Measurements from ENCODE around the gene PAIP2B. TPM values are rescaled to one million over a fixed set of nuclear protein-coding genes. Genes with fewer than 3 reads are reported as not detected.

PAIP2B gene
- total RNA-seq, 1 experiment from 2014 or later: 4.0 TPM

DNA sequence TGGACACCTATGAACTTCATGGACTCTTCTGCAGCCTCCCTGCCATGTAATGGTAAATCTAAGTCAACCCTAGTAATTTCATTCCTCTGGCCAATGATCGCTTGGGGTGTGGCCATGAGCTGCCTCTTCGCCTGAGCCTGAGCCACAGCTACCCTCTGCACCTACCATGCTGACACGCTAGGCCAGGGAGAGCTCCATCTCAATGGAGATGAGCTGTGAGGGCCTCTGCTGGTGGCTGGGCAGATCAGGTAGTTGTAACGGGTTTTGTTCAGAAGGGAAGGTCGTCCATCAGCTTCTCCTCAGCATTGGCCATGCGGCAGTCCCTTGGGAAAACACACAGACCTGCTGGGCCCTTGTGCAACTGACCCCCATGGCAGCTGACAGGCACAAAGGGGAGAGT lies 72.1 kb downstream of the PAIP2B start:
- no TSS peak for BruUV-seq (replicated peaks)
- intact Hi-C loops (cut with micrococcal nuclease): no loop called here
- no peaks in the 10 kb centered on the region for H3K9me3 ChIP-seq (ENCODE audit: low read length)
- H3K4me2 ChIP-seq (ENCODE audit: low read length): no peak overlapping the region
- H3K27ac ChIP-seq (ENCODE audit: low read length): no peak overlapping the region
- H3K9ac ChIP-seq (ENCODE audit: low read length): no peak overlapping the region
- H3F3A ChIP-seq (ENCODE audit: low read length, unreplicated experiment): no peaks in the 10 kb centered on the region
- H4K20me1 ChIP-seq (ENCODE audit: low read length): no peaks in the 10 kb centered on the region
- TF ChIP-seq EZH2 (IDR thresholded peaks at IDR 0.05; ENCODE audit: low read length, unreplicated experiment): no peak
- no peak for TF ChIP-seq EZH2phosphoT487 (IDR thresholded peaks at IDR 0.05; ENCODE audit: borderline replicate concordance, low read length)
- TF ChIP-seq, protein P1, sequence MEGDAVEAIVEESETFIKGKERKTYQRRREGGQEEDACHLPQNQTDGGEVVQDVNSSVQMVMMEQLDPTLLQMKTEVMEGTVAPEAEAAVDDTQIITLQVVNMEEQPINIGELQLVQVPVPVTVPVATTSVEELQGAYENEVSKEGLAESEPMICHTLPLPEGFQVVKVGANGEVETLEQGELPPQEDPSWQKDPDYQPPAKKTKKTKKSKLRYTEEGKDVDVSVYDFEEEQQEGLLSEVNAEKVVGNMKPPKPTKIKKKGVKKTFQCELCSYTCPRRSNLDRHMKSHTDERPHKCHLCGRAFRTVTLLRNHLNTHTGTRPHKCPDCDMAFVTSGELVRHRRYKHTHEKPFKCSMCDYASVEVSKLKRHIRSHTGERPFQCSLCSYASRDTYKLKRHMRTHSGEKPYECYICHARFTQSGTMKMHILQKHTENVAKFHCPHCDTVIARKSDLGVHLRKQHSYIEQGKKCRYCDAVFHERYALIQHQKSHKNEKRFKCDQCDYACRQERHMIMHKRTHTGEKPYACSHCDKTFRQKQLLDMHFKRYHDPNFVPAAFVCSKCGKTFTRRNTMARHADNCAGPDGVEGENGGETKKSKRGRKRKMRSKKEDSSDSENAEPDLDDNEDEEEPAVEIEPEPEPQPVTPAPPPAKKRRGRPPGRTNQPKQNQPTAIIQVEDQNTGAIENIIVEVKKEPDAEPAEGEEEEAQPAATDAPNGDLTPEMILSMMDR (conservative IDR thresholded peaks at IDR 0.05; ENCODE audit: low read depth, low read length): peak; percentile 59
- peaks cover 12% of the 10 kb centered on the region for H3K4me1 ChIP-seq (ENCODE audit: insufficient read depth, low read length)
- DNase-seq (peak; percentile 60), ATAC-seq (peak; percentile 48)
- no peaks in the 10 kb centered on the region for H3K9me2 ChIP-seq (replicated peaks; ENCODE audit: low read length)
- no peaks in the 10 kb centered on the region for H3K27me3 ChIP-seq (ENCODE audit: low read length)
- POLR2A ChIA-PET (ENCODE audit: unreplicated experiment): no interaction called here
- H2AFZ ChIP-seq (ENCODE audit: low read length): no peak overlapping the region
- H3K79me2 ChIP-seq (ENCODE audit: low read length): no peaks in the 10 kb centered on the region
- CTCF ChIA-PET: interaction anchor here (1.3 kb wide), 1 partner anchor 54 kb away, joined by 7 read pairs; no protein-coding TSS in a partner anchor
- no peak overlapping the region for H3K4me3 ChIP-seq (ENCODE audit: low read length)
- H3K36me3 ChIP-seq (ENCODE audit: low read depth, low read length): peaks cover 6% of the 10 kb centered on the region; the same call in 1 of the 2 replicates

DNA sequence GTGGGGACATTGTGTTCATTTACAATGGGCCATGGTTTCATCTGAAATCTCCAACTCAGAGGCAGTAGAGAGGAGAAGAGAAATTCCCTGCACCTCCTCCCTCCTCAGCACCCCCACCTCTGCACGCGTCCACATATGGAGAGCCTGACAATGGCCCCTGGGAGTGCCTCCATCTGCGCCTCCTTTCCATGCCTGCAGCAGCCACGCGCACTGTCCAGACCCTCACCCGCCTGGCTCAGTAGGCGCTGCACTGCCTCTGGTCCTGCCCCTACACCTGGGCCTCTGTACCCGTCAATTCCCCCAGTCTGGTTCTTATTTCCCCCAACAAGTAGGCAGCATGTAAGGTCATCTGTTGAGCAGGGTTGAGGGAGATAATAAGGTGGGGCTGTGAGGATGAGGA lies 72.6 kb downstream of the PAIP2B start:
- Histone ChIP-seq H3K79me2 (ENCODE audit: low read length) (no peaks in the 10 kb centered on the region), H3K27me3 (ENCODE audit: low read length) (no peaks in the 10 kb centered on the region), H3K36me3 (ENCODE audit: low read depth, low read length) (peaks cover 10% of the 10 kb centered on the region), H3K9me2 (replicated peaks; ENCODE audit: low read length) (no peaks in the 10 kb centered on the region), H3K27ac (ENCODE audit: low read length) (no peak overlapping the region), H3F3A (ENCODE audit: low read length, unreplicated experiment) (no peaks in the 10 kb centered on the region), H3K4me1 (ENCODE audit: insufficient read depth, low read length) (peaks cover 12% of the 10 kb centered on the region), H3K9ac (ENCODE audit: low read length) (no peak overlapping the region), H4K20me1 (ENCODE audit: low read length) (no peaks in the 10 kb centered on the region; the same call in 1 of the 2 replicates), H3K9me3 (ENCODE audit: low read length) (no peaks in the 10 kb centered on the region), H3K4me3 (ENCODE audit: low read length) (no peak overlapping the region), H3K4me2 (ENCODE audit: low read length) (no peak overlapping the region), H2AFZ (ENCODE audit: low read length) (no peak overlapping the region)
- intact Hi-C loops (cut with micrococcal nuclease): no loop called here
- ATAC-seq: no peak
- TF ChIP-seq EZH2phosphoT487 (IDR thresholded peaks at IDR 0.05; ENCODE audit: borderline replicate concordance, low read length): no peak
- TF ChIP-seq, protein P1 (conservative IDR thresholded peaks at IDR 0.05; ENCODE audit: low read depth, low read length): no peak
- TF ChIP-seq EZH2 (IDR thresholded peaks at IDR 0.05; ENCODE audit: low read length, unreplicated experiment): no peak
- DNase-seq: no peak
- ChIA-PET CTCF (interaction anchor here (1.3 kb wide), 1 partner anchor 53 kb away, joined by 7 read pairs; no protein-coding TSS in a partner anchor), POLR2A (ENCODE audit: unreplicated experiment) (no interaction called here)
- BruUV-seq (replicated peaks): no TSS peak

DNA sequence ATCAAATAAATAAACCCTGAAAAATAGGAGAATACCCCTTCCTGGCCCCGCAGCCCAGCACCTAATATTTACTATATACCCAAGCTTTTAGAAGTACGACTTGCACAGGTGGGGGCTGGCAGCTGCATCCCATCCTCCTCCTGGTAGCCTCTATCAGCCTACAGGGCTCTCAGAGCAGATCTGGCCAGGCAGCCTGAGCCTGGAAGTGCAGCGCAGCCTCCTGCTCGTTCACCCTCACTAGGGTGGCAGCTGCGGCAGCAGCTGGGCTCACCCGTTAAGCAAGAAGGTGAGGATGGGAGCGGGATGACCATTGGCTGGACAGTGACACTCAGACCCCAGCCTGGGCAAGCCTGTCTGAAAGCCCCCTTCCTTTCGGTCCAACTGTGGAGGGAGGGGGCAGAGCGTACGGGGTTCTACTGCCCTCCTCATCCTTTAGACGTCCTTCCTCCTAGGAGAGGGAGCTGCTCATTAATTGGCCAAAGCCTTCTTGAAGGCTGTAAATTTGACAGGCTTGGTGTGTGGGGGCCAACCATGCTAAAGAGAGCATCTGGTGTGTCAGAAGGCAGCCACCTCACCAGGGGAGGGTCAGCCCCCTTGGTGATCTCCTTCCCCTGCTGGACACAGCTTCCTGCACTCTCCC lies 73.2 kb downstream of the PAIP2B start:
- intact Hi-C loops (cut with micrococcal nuclease): no loop called here
- Histone ChIP-seq H3K79me2 (ENCODE audit: low read length) (no peaks in the 10 kb centered on the region), H3K9ac (ENCODE audit: low read length) (no peak overlapping the region), H3K4me3 (ENCODE audit: low read length) (no peak overlapping the region), H3K9me2 (replicated peaks; ENCODE audit: low read length) (no peaks in the 10 kb centered on the region), H3K9me3 (ENCODE audit: low read length) (no peaks in the 10 kb centered on the region), H3F3A (ENCODE audit: low read length, unreplicated experiment) (no peaks in the 10 kb centered on the region), H3K4me2 (ENCODE audit: low read length) (no peak overlapping the region), H4K20me1 (ENCODE audit: low read length) (no peaks in the 10 kb centered on the region; the same call in 1 of the 2 replicates), H3K36me3 (ENCODE audit: low read depth, low read length) (peaks cover 16% of the 10 kb centered on the region), H2AFZ (ENCODE audit: low read length) (no peak overlapping the region), H3K27me3 (ENCODE audit: low read length) (no peaks in the 10 kb centered on the region), H3K4me1 (ENCODE audit: insufficient read depth, low read length) (peaks cover 12% of the 10 kb centered on the region), H3K27ac (ENCODE audit: low read length) (no peak overlapping the region)
- ChIA-PET POLR2A (ENCODE audit: unreplicated experiment) (no interaction called here), CTCF (no interaction called here)
- no TSS peak for BruUV-seq (replicated peaks)
- DNase-seq: no peak
- ATAC-seq: no peak
- TF ChIP-seq EZH2 (IDR thresholded peaks at IDR 0.05; ENCODE audit: low read length, unreplicated experiment) (no peak), EZH2phosphoT487 (IDR thresholded peaks at IDR 0.05; ENCODE audit: borderline replicate concordance, low read length) (no peak)
- TF ChIP-seq, protein P1 (conservative IDR thresholded peaks at IDR 0.05; ENCODE audit: low read depth, low read length): no peak

All from PC-3 (cell line).